Measurements from ENCODE around the gene EVA1C. TPM values are rescaled to one million over a fixed set of nuclear protein-coding genes. Genes with fewer than 3 reads are reported as not detected.

EVA1C gene
- total RNA-seq, 1 donor from 2014 or later: 0.92 TPM

- no peak for DNase-seq (ENCODE audit: low read depth)
- no peak for TF ChIP-seq CTCF (conservative IDR thresholded peaks at IDR 0.05; ENCODE audit: low read depth, low read length)
- H3K4me3 ChIP-seq (ENCODE audit: low read depth, low read length): no peak overlapping the region
Observed at GRCh38 chr21:32463367-32463766, 50.9 kb downstream of the EVA1C start.

DNA sequence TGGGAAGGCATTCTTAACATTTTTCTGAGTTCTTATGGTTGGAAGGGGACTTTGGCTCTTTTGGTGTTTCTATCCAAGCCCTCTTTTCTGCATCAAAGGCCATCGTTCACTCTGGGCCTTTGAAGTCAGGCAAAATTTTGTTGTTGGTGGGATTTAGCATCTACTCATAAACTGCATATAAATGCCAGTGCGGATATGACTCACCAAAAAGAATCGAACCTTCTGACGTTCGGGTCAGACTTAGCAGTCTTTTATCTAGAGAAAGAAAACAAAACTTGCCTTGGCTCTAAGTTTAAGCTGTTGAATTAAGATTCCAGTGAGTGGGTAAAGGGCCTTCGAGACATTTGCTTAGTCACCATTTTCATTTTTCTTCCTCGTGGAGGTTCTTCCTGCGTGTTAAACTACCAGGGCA is 51.4 kb downstream of the EVA1C start:
- TF ChIP-seq CTCF (conservative IDR thresholded peaks at IDR 0.05; ENCODE audit: low read depth, low read length): no peak
- DNase-seq (ENCODE audit: low read depth): no peak
- H3K4me3 ChIP-seq (ENCODE audit: low read depth, low read length): no peak overlapping the region

GRCh38 chr21:32467291-32467690 is 54.8 kb downstream of the EVA1C start:
- no peak for DNase-seq (ENCODE audit: low read depth)
- no peak overlapping the region for H3K4me3 ChIP-seq (ENCODE audit: low read depth, low read length)
- TF ChIP-seq CTCF (conservative IDR thresholded peaks at IDR 0.05; ENCODE audit: low read depth, low read length): no peak

DNA sequence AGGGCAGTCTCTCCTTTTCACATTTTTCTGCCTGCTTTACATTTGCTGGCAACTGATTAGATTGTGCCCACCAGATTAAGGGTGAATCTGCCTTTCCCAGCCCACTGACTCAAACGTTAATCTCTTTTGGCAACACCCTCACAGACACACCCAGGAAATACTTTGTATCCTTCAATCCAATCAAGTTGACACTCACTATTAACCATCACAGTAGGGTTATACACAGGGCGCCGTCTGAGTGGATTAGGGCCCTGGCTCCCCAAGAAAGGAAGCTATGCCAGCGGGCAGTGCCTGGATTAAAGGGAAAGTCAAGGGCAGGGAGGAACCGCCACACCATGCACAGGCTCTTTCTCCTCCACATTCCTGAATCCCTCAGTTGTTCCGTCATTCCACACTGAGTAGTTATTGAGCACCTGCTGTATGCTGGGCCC is 56.2 kb downstream of the EVA1C start:
- DNase-seq (ENCODE audit: low read depth): no peak
- no peak overlapping the region for H3K4me3 ChIP-seq (ENCODE audit: low read depth, low read length)
- no peak for TF ChIP-seq CTCF (conservative IDR thresholded peaks at IDR 0.05; ENCODE audit: low read depth, low read length)

- no peak for TF ChIP-seq CTCF (conservative IDR thresholded peaks at IDR 0.05; ENCODE audit: low read depth, low read length)
- no peak overlapping the region for H3K4me3 ChIP-seq (ENCODE audit: low read depth, low read length)
- no peak for DNase-seq (ENCODE audit: low read depth)
Observed at GRCh38 chr21:32469628-32470027, 57.1 kb downstream of the EVA1C start.

DNA sequence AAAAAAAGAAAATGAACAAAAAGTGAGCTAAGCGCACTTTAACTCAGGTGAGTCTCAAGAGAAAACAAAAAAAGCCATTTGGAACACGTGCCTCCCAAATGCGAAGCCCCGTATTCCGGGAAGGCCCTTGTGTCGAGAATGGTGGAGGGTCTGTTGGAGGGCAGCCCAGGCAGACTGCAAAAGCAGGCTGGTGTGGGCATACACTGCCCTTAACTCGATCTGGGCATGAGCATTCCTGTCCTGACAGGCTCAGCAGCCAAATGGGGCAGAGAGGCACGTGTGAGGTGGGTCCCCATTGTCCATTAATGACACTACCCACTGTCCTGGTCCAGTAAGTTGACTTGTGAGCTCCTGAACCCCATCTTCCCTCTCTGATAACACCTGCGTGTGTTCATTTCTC is 57.7 kb downstream of the EVA1C start:
- TF ChIP-seq CTCF (conservative IDR thresholded peaks at IDR 0.05; ENCODE audit: low read depth, low read length): no peak
- no peak overlapping the region for H3K4me3 ChIP-seq (ENCODE audit: low read depth, low read length)
- DNase-seq (ENCODE audit: low read depth): no peak

DNA sequence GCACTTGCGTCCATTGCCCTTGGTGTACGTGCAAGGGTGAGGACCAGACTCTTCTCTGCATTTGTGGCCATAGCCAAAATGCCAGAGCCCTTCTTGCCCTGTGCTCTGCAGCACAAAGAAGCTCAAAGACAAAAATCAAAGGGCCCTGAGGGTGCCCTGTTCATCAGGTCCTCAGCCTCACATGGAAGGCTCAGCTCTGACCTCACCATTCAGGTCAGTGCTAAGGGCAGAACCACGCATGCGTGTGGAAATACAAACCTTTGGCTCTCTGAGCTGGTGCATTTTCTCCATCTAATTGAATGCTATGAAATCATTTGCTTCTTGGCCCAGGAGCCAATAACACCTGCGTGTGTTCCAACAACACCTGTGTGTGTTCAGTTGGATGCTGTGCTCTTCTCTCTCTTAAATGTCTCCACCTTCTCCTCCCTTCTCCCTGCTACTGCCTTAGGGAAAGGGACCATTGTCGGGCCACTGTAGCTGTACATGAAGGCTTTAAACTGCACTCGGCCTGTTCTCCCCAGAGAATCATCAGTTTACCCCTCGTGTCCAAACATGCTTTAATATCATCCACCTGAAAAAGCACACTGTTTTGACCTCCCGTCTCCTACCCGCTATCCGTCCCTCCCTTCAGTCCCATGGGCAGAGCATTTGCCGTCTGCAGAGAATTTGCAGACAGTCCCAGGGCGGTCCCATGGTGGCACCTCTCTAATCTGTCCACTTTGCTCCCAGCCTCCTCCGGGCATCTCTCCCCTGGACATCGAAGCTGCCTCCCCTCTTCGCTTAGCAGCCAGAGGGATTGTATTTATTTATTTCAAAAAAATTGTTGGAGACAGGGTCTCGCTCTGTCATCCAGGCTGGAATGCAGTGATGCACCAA is 60.6 kb downstream of the EVA1C start:
- no peak overlapping the region for H3K4me3 ChIP-seq (ENCODE audit: low read depth, low read length)
- TF ChIP-seq CTCF (conservative IDR thresholded peaks at IDR 0.05; ENCODE audit: low read depth, low read length): no peak
- DNase-seq (ENCODE audit: low read depth): no peak

Measured in epithelial cell of proximal tubule (primary cell).